HCT116 (cell line): ENCODE measurements around the gene UPB1. TPM values are rescaled to one million over a fixed set of nuclear protein-coding genes. Genes with fewer than 3 reads are reported as not detected.

Source experiments
- ATAC-seq: fragments of 200-7000 bp; cut with Tn5 transposase; 2 replicates; pipeline ENCODE4 v1.9.1; 2020; ENCODE audit warnings: mild to moderate bottlenecking, moderate library complexity
- BruUV-seq: library from RNA; stranded (reverse); fragments of 400-500 nt; replicated peaks from 2 replicates; lab custom pipeline; 2021; lab: Mats Ljungman, UMichigan
- CTCF ChIA-PET: fragments of 300-600 bp; sonication (Branson Sonifier 250); formaldehyde crosslinking; loops from one replicate; lab custom pipeline; 2021; ENCODE audit warnings: antibody characterized with exemption; lab: Charles Lee
- POLR2A ChIA-PET: fragments of 300-600, 350-600 bp; sonication (Branson Sonifier 250); formaldehyde crosslinking; loops from one replicate; lab custom pipeline; 2021; ENCODE audit warnings: antibody characterized with exemption; lab: Charles Lee
- RAD21 ChIA-PET, 2 experiments: fragments of 300-600 bp; sonication (Branson Sonifier 250); formaldehyde crosslinking; loops; one replicate each; lab custom pipeline; 2023; ENCODE audit warnings: low total read pairs in 2 of 2; ENCODE audit not compliant: uncharacterized antibody in 2 of 2, unreplicated experiment in 2 of 2, low non-redundant PET in 1 of 2; lab: Charles Lee
- DNase-seq: peaks from one replicate; pipeline ENCODE4 v3.0.0-alpha.2; 2010; ENCODE audit warnings: low read depth, low spot score
- H2AFZ ChIP-seq: fragments of 200-600 bp; shearing (Covaris generic), sonication (generic); 2 replicates; pipeline ENCODE4 v1.6.1; 2017; ENCODE audit warnings: low read depth, mixed run types, mixed read lengths, antibody characterized with exemption, low read length; ENCODE audit not compliant: poor library complexity, severe bottlenecking
- H3K27ac ChIP-seq: 2 replicates; pipeline ENCODE4 v1.5.1; 2012; ENCODE audit warnings: low read depth, low read length
- H3K27me3 ChIP-seq: fragments of 200-600 bp; sonication (generic); 2 replicates; pipeline ENCODE4 v1.6.1; 2016; ENCODE audit warnings: mixed run types, low read length, mixed read lengths; ENCODE audit not compliant: insufficient read depth
- H3K36me3 ChIP-seq, 2 experiments: fragments of 200-500 bp in 1 of 2; fragments of 200-600 bp in 1 of 2; sonication (Bioruptor generic) in 1 of 2; sonication (generic) in 1 of 2; 2 replicates each; pipeline versions ENCODE4 v1.5.1 to v1.6.1; 2014 to 2016; ENCODE audit warnings: low read length in 2 of 2, inconsistent platforms in 1 of 2, mixed read lengths in 1 of 2, mixed run types in 1 of 2; ENCODE audit not compliant: insufficient read depth in 2 of 2, control insufficient read depth in 1 of 2
- H3K4me1 ChIP-seq, 2 experiments: fragments of 200-600 bp in 1 of 2; sonication (generic) in 1 of 2; 2 replicates each; pipeline versions ENCODE4 v1.5.1 to v1.6.1; 2012 to 2017; ENCODE audit warnings: low read length in 2 of 2, inconsistent platforms in 1 of 2, mild to moderate bottlenecking in 1 of 2, mixed read lengths in 1 of 2, mixed run types in 1 of 2, moderate library complexity in 1 of 2; ENCODE audit not compliant: insufficient read depth in 2 of 2, control insufficient read depth in 1 of 2
- H3K4me2 ChIP-seq: fragments of 200-600 bp; sonication (generic); 2 replicates; pipeline ENCODE4 v1.6.1; 2017; ENCODE audit warnings: mixed run types, low read length, mixed read lengths
- H3K4me3 ChIP-seq, 2 experiments: fragments of 200-600 bp in 1 of 2; sonication (generic) in 1 of 2; replicated peaks in 1 of 2; 2 replicates each; pipeline ENCODE4 v1.5.1; 2011 to 2016; ENCODE audit warnings: low read length in 2 of 2, control low read depth in 1 of 2, low read depth in 1 of 2, mild to moderate bottlenecking in 1 of 2, mixed read lengths in 1 of 2, mixed run types in 1 of 2
- H3K79me2 ChIP-seq: fragments of 200-600 bp; sonication (generic); 2 replicates; pipeline ENCODE4 v1.6.1; 2017; ENCODE audit warnings: mild to moderate bottlenecking, mixed run types, low read length, moderate library complexity, mixed read lengths; ENCODE audit not compliant: insufficient read depth
- H3K9ac ChIP-seq: fragments of 200-600 bp; sonication (generic); 2 replicates; pipeline ENCODE4 v1.6.1; 2016; ENCODE audit warnings: low read length, mixed read lengths
- H3K9me2 ChIP-seq: fragments of 200-600 bp; sonication (generic), shearing (Covaris generic); 2 replicates; pipeline ENCODE4 v1.6.1; 2017; ENCODE audit warnings: mixed run types, mild to moderate bottlenecking, moderate library complexity; ENCODE audit not compliant: insufficient read depth
- H3K9me3 ChIP-seq, 2 experiments: fragments of 200-500 bp in 1 of 2; fragments of 200-600 bp in 1 of 2; sonication (Bioruptor generic) in 1 of 2; sonication (generic) in 1 of 2; 2 replicates each; pipeline ENCODE4 v1.6.1; 2014 to 2017; ENCODE audit warnings: low read length in 2 of 2, mixed read lengths in 2 of 2, inconsistent platforms in 1 of 2, low read depth in 1 of 2, mild to moderate bottlenecking in 1 of 2, mixed run types in 1 of 2, moderate library complexity in 1 of 2; ENCODE audit not compliant: control insufficient read depth in 1 of 2, insufficient read depth in 1 of 2
- H4K20me1 ChIP-seq: fragments of 200-600 bp; sonication (generic), shearing (Covaris generic); 2 replicates; pipeline ENCODE4 v1.6.1; 2017; ENCODE audit warnings: mixed run types, mild to moderate bottlenecking, moderate library complexity; ENCODE audit not compliant: insufficient read depth
- CBX3 ChIP-seq: IDR thresholded peaks from 2 replicates; pipeline ENCODE4 v1.6.1; 2012; ENCODE audit warnings: low read depth
- EGR1 ChIP-seq: IDR thresholded peaks from 2 replicates; pipeline ENCODE4 v1.6.1; 2012; ENCODE audit warnings: low read depth
- ELF1 ChIP-seq: IDR thresholded peaks from 2 replicates; pipeline ENCODE4 v1.6.1; 2012; ENCODE audit warnings: low read depth, borderline replicate concordance
- EZH2 ChIP-seq: fragments of 200-600 bp; sonication (generic); IDR thresholded peaks from 2 replicates; pipeline ENCODE4 v1.6.1; 2017; ENCODE audit warnings: antibody characterized with exemption, mixed run types
- EZH2phosphoT487 ChIP-seq: fragments of 200-600 bp; IDR thresholded peaks from 2 replicates; pipeline ENCODE4 v1.6.1; 2018; ENCODE audit warnings: antibody characterized with exemption, borderline replicate concordance
- FOSL1 ChIP-seq: IDR thresholded peaks from 2 replicates; pipeline ENCODE4 v1.6.1; 2012; ENCODE audit warnings: low read depth
- JUND ChIP-seq: IDR thresholded peaks from 2 replicates; pipeline ENCODE4 v1.6.1; 2012
- POLR2A ChIP-seq: IDR thresholded peaks from 2 replicates; pipeline ENCODE4 v1.7.0; 2011; ENCODE audit warnings: borderline replicate concordance; ENCODE audit not compliant: insufficient read depth, insufficient read length; ENCODE audit errors: extremely low read depth
- POLR2AphosphoS5 ChIP-seq: IDR thresholded peaks from 2 replicates; pipeline ENCODE4 v1.6.1; 2011; ENCODE audit warnings: mild to moderate bottlenecking, low read depth, low read length, moderate library complexity
- RAD21 ChIP-seq: IDR thresholded peaks from 2 replicates; pipeline ENCODE4 v1.6.1; 2012; ENCODE audit warnings: low read depth, mild to moderate bottlenecking
- SIN3A ChIP-seq: IDR thresholded peaks from 2 replicates; pipeline ENCODE4 v1.6.1; 2012; ENCODE audit warnings: low read depth
- SP1 ChIP-seq: IDR thresholded peaks from 2 replicates; pipeline ENCODE4 v1.6.1; 2012; ENCODE audit warnings: low read depth
- SRF ChIP-seq: IDR thresholded peaks from 2 replicates; pipeline ENCODE4 v1.6.1; 2012; ENCODE audit warnings: low read depth
- TCF7L2 ChIP-seq: IDR thresholded peaks from 2 replicates; pipeline ENCODE4 v1.7.0; 2011; ENCODE audit warnings: borderline replicate concordance, inconsistent platforms; ENCODE audit not compliant: insufficient read depth, insufficient read length; ENCODE audit errors: extremely low read depth
- YY1 ChIP-seq: IDR thresholded peaks from 2 replicates; pipeline ENCODE4 v1.6.1; 2011; ENCODE audit warnings: low read length, low read depth, moderate library complexity, mild to moderate bottlenecking; ENCODE audit not compliant: insufficient replicate concordance; ENCODE audit errors: extremely low read depth
- ZNF274 ChIP-seq: fragments of 200-500 bp; sonication (Bioruptor generic); IDR thresholded peaks from 2 replicates; pipeline ENCODE4 v1.6.1; 2014; ENCODE audit warnings: mild to moderate bottlenecking, low read depth, low read length, inconsistent platforms
- intact Hi-C: fragments of 100-400 bp; cut with micrococcal nuclease; formaldehyde crosslinking; loops from 2 replicates; pipeline ENCODE4 v1.10.0; 2022
- total RNA-seq: library from RNA; stranded (reverse); gene quantifications from one replicate; pipeline ENCODE4 v1.2.1, GENCODE V29; 2021; ENCODE audit not compliant: unreplicated experiment
- TF ChIP-seq, protein P1 (sequence below): IDR thresholded peaks from 2 replicates; pipeline ENCODE4 v1.6.1; 2012; ENCODE audit warnings: low read depth
- TF ChIP-seq, protein P2 (sequence below): IDR thresholded peaks from 2 replicates; pipeline ENCODE4 v1.6.1; 2012

UPB1 gene
- total RNA-seq, 1 experiment from 2014 or later: 0.27 TPM

DNA sequence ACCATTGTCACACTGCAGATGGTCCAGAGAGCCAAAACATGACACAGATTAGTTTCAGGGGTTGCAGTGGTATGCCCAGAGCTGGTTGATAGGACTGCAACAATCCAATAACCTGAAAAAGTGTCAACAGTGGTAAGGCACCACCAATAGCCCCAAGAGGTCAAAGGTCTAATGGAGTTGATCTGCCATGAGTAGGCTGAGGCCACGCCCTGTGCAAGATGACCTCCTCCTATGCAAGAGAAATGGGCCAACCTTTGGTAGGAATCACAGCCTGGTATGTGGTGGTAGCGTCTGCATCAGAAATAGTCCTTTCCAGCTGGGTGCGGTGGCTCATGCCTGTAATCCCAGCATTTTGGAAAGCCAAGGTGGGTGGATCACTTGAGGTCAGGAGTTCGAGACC is 40.2 kb downstream of the UPB1 start:
- no peak overlapping the region for H2AFZ ChIP-seq
- BruUV-seq: no TSS peak
- no peak overlapping the region for H3K4me3 ChIP-seq
- H3K36me3 ChIP-seq: no peaks in the 10 kb centered on the region
- peaks cover 0 to 5% of the 10 kb centered on the region in 2 experiments; a peak in 1 of 4 replicates for H3K4me1 ChIP-seq
- H3K4me2 ChIP-seq: no peak overlapping the region
- ChIA-PET RAD21 (no interaction called here), POLR2A (no interaction called here), CTCF (interaction anchor here (1.2 kb wide), 1 partner anchor 13 kb away, joined by 3 read pairs; no protein-coding TSS in a partner anchor)
- no peak overlapping the region for H3K27ac ChIP-seq
- H3K9ac ChIP-seq: no peak overlapping the region
- ATAC-seq: no peak
- no peak for DNase-seq
- no peaks in the 10 kb centered on the region for H3K9me2 ChIP-seq
- no peaks in the 10 kb centered on the region for H4K20me1 ChIP-seq
- intact Hi-C loops: no loop called here
- H3K27me3 ChIP-seq: no peaks in the 10 kb centered on the region
- no peaks in the 10 kb centered on the region for H3K79me2 ChIP-seq
- no peak for TF ChIP-seq RAD21
- no peak for TF ChIP-seq SRF
- TF ChIP-seq SIN3A: no peak
- no peak for TF ChIP-seq FOSL1
- no peak for TF ChIP-seq EZH2phosphoT487
- TF ChIP-seq, protein P1, sequence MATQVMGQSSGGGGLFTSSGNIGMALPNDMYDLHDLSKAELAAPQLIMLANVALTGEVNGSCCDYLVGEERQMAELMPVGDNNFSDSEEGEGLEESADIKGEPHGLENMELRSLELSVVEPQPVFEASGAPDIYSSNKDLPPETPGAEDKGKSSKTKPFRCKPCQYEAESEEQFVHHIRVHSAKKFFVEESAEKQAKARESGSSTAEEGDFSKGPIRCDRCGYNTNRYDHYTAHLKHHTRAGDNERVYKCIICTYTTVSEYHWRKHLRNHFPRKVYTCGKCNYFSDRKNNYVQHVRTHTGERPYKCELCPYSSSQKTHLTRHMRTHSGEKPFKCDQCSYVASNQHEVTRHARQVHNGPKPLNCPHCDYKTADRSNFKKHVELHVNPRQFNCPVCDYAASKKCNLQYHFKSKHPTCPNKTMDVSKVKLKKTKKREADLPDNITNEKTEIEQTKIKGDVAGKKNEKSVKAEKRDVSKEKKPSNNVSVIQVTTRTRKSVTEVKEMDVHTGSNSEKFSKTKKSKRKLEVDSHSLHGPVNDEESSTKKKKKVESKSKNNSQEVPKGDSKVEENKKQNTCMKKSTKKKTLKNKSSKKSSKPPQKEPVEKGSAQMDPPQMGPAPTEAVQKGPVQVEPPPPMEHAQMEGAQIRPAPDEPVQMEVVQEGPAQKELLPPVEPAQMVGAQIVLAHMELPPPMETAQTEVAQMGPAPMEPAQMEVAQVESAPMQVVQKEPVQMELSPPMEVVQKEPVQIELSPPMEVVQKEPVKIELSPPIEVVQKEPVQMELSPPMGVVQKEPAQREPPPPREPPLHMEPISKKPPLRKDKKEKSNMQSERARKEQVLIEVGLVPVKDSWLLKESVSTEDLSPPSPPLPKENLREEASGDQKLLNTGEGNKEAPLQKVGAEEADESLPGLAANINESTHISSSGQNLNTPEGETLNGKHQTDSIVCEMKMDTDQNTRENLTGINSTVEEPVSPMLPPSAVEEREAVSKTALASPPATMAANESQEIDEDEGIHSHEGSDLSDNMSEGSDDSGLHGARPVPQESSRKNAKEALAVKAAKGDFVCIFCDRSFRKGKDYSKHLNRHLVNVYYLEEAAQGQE: no peak
- no peak for TF ChIP-seq POLR2AphosphoS5
- no peak for TF ChIP-seq EZH2
- no peak for TF ChIP-seq YY1
- TF ChIP-seq, protein P2, sequence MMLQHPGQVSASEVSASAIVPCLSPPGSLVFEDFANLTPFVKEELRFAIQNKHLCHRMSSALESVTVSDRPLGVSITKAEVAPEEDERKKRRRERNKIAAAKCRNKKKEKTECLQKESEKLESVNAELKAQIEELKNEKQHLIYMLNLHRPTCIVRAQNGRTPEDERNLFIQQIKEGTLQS: no peak
- no peak for TF ChIP-seq ELF1
- TF ChIP-seq EGR1: no peak
- no peak for TF ChIP-seq TCF7L2
- no peak for TF ChIP-seq SP1
- no peak for TF ChIP-seq POLR2A
- TF ChIP-seq JUND: no peak
- no peak for TF ChIP-seq ZNF274
- TF ChIP-seq CBX3: no peak
- no peaks in the 10 kb centered on the region for H3K9me3 ChIP-seq
